HCT116 (cell line): ENCODE results near the gene LCN2. TPM values are rescaled to one million over a fixed set of nuclear protein-coding genes. Genes with fewer than 3 reads are reported as not detected.
A peak's percentile ranks its signal among the peaks of the same experiment; 100 is the strongest.
"Not testable (repeated sequence)": the region's sequence is repeated elsewhere in the genome, so short reads cannot be mapped to it uniquely, and the experiment has no call there.

Experiments
- ATAC-seq: fragments of 200-7000 bp; cut with Tn5 transposase; 2 replicates; pipeline ENCODE4 v1.9.1; 2020; ENCODE audit warnings: mild to moderate bottlenecking, moderate library complexity
- BruUV-seq: library from RNA; stranded (reverse); fragments of 400-500 nt; replicated peaks from 2 replicates; lab custom pipeline; 2021; lab: Mats Ljungman, UMichigan
- CTCF ChIA-PET: fragments of 300-600 bp; sonication (Branson Sonifier 250); formaldehyde crosslinking; loops from one replicate; lab custom pipeline; 2021; ENCODE audit warnings: antibody characterized with exemption; lab: Charles Lee
- POLR2A ChIA-PET: fragments of 300-600, 350-600 bp; sonication (Branson Sonifier 250); formaldehyde crosslinking; loops from one replicate; lab custom pipeline; 2021; ENCODE audit warnings: antibody characterized with exemption; lab: Charles Lee
- RAD21 ChIA-PET, 2 experiments: fragments of 300-600 bp; sonication (Branson Sonifier 250); formaldehyde crosslinking; loops; one replicate each; lab custom pipeline; 2023; ENCODE audit warnings: low total read pairs in 2 of 2; ENCODE audit not compliant: uncharacterized antibody in 2 of 2, unreplicated experiment in 2 of 2, low non-redundant PET in 1 of 2; lab: Charles Lee
- DNase-seq: peaks from one replicate; pipeline ENCODE4 v3.0.0-alpha.2; 2010; ENCODE audit warnings: low read depth, low spot score
- H2AFZ ChIP-seq: fragments of 200-600 bp; shearing (Covaris generic), sonication (generic); 2 replicates; pipeline ENCODE4 v1.6.1; 2017; ENCODE audit warnings: low read depth, mixed run types, mixed read lengths, antibody characterized with exemption, low read length; ENCODE audit not compliant: poor library complexity, severe bottlenecking
- H3K27ac ChIP-seq: 2 replicates; pipeline ENCODE4 v1.5.1; 2012; ENCODE audit warnings: low read depth, low read length
- H3K27me3 ChIP-seq: fragments of 200-600 bp; sonication (generic); 2 replicates; pipeline ENCODE4 v1.6.1; 2016; ENCODE audit warnings: mixed run types, low read length, mixed read lengths; ENCODE audit not compliant: insufficient read depth
- H3K36me3 ChIP-seq, 2 experiments: fragments of 200-500 bp in 1 of 2; fragments of 200-600 bp in 1 of 2; sonication (Bioruptor generic) in 1 of 2; sonication (generic) in 1 of 2; 2 replicates each; pipeline versions ENCODE4 v1.5.1 to v1.6.1; 2014 to 2016; ENCODE audit warnings: low read length in 2 of 2, inconsistent platforms in 1 of 2, mixed read lengths in 1 of 2, mixed run types in 1 of 2; ENCODE audit not compliant: insufficient read depth in 2 of 2, control insufficient read depth in 1 of 2
- H3K4me1 ChIP-seq, 2 experiments: fragments of 200-600 bp in 1 of 2; sonication (generic) in 1 of 2; 2 replicates each; pipeline versions ENCODE4 v1.5.1 to v1.6.1; 2012 to 2017; ENCODE audit warnings: low read length in 2 of 2, inconsistent platforms in 1 of 2, mild to moderate bottlenecking in 1 of 2, mixed read lengths in 1 of 2, mixed run types in 1 of 2, moderate library complexity in 1 of 2; ENCODE audit not compliant: insufficient read depth in 2 of 2, control insufficient read depth in 1 of 2
- H3K4me2 ChIP-seq: fragments of 200-600 bp; sonication (generic); 2 replicates; pipeline ENCODE4 v1.6.1; 2017; ENCODE audit warnings: mixed run types, low read length, mixed read lengths
- H3K4me3 ChIP-seq, 2 experiments: fragments of 200-600 bp in 1 of 2; sonication (generic) in 1 of 2; replicated peaks in 1 of 2; 2 replicates each; pipeline ENCODE4 v1.5.1; 2011 to 2016; ENCODE audit warnings: low read length in 2 of 2, control low read depth in 1 of 2, low read depth in 1 of 2, mild to moderate bottlenecking in 1 of 2, mixed read lengths in 1 of 2, mixed run types in 1 of 2
- H3K79me2 ChIP-seq: fragments of 200-600 bp; sonication (generic); 2 replicates; pipeline ENCODE4 v1.6.1; 2017; ENCODE audit warnings: mild to moderate bottlenecking, mixed run types, low read length, moderate library complexity, mixed read lengths; ENCODE audit not compliant: insufficient read depth
- H3K9ac ChIP-seq: fragments of 200-600 bp; sonication (generic); 2 replicates; pipeline ENCODE4 v1.6.1; 2016; ENCODE audit warnings: low read length, mixed read lengths
- H3K9me2 ChIP-seq: fragments of 200-600 bp; sonication (generic), shearing (Covaris generic); 2 replicates; pipeline ENCODE4 v1.6.1; 2017; ENCODE audit warnings: mixed run types, mild to moderate bottlenecking, moderate library complexity; ENCODE audit not compliant: insufficient read depth
- H3K9me3 ChIP-seq, 2 experiments: fragments of 200-500 bp in 1 of 2; fragments of 200-600 bp in 1 of 2; sonication (Bioruptor generic) in 1 of 2; sonication (generic) in 1 of 2; 2 replicates each; pipeline ENCODE4 v1.6.1; 2014 to 2017; ENCODE audit warnings: low read length in 2 of 2, mixed read lengths in 2 of 2, inconsistent platforms in 1 of 2, low read depth in 1 of 2, mild to moderate bottlenecking in 1 of 2, mixed run types in 1 of 2, moderate library complexity in 1 of 2; ENCODE audit not compliant: control insufficient read depth in 1 of 2, insufficient read depth in 1 of 2
- H4K20me1 ChIP-seq: fragments of 200-600 bp; sonication (generic), shearing (Covaris generic); 2 replicates; pipeline ENCODE4 v1.6.1; 2017; ENCODE audit warnings: mixed run types, mild to moderate bottlenecking, moderate library complexity; ENCODE audit not compliant: insufficient read depth
- CTCF ChIP-seq, 3 experiments: fragments of 200-600 bp in 1 of 3; sonication (generic) in 1 of 3; IDR thresholded peaks in 2 of 3; conservative IDR thresholded peaks in 1 of 3; 2 replicates each; pipeline ENCODE4 v1.5.1; 2012 to 2017; ENCODE audit warnings: low read depth in 2 of 3, low read length in 2 of 3, antibody characterized with exemption in 1 of 3, borderline replicate concordance in 1 of 3, control low read depth in 1 of 3, mild to moderate bottlenecking in 1 of 3, mixed read lengths in 1 of 3, mixed run types in 1 of 3, moderate library complexity in 1 of 3; ENCODE audit not compliant: insufficient read depth in 1 of 3
- EGR1 ChIP-seq: IDR thresholded peaks from 2 replicates; pipeline ENCODE4 v1.6.1; 2012; ENCODE audit warnings: low read depth
- ELF1 ChIP-seq: IDR thresholded peaks from 2 replicates; pipeline ENCODE4 v1.6.1; 2012; ENCODE audit warnings: low read depth, borderline replicate concordance
- EZH2 ChIP-seq: fragments of 200-600 bp; sonication (generic); IDR thresholded peaks from 2 replicates; pipeline ENCODE4 v1.6.1; 2017; ENCODE audit warnings: antibody characterized with exemption, mixed run types
- EZH2phosphoT487 ChIP-seq: fragments of 200-600 bp; IDR thresholded peaks from 2 replicates; pipeline ENCODE4 v1.6.1; 2018; ENCODE audit warnings: antibody characterized with exemption, borderline replicate concordance
- POLR2AphosphoS5 ChIP-seq: IDR thresholded peaks from 2 replicates; pipeline ENCODE4 v1.6.1; 2011; ENCODE audit warnings: mild to moderate bottlenecking, low read depth, low read length, moderate library complexity
- RAD21 ChIP-seq: IDR thresholded peaks from 2 replicates; pipeline ENCODE4 v1.6.1; 2012; ENCODE audit warnings: low read depth, mild to moderate bottlenecking
- SRF ChIP-seq: IDR thresholded peaks from 2 replicates; pipeline ENCODE4 v1.6.1; 2012; ENCODE audit warnings: low read depth
- ZFX ChIP-seq: fragments of 450-650 bp; IDR thresholded peaks from 2 replicates; pipeline ENCODE4 v1.6.1; 2017
- intact Hi-C: fragments of 100-400 bp; cut with micrococcal nuclease; formaldehyde crosslinking; loops from 2 replicates; pipeline ENCODE4 v1.10.0; 2022
- total RNA-seq: library from RNA; stranded (reverse); gene quantifications from one replicate; pipeline ENCODE4 v1.2.1, GENCODE V29; 2021; ENCODE audit not compliant: unreplicated experiment
- TF ChIP-seq, protein P1 (sequence below): IDR thresholded peaks from 2 replicates; pipeline ENCODE4 v1.6.1; 2012
- TF ChIP-seq, protein P2 (sequence below): IDR thresholded peaks from 2 replicates; pipeline ENCODE4 v1.6.1; 2012

The LCN2 gene
- total RNA-seq, 1 experiment from 2014 or later, result 9.2 TPM

- intact Hi-C loops, CTCF ChIA-PET, H4K20me1 ChIP-seq, H3K36me3 ChIP-seq, POLR2A ChIA-PET, H3K9me3 ChIP-seq, H3K27me3 ChIP-seq, ATAC-seq, BruUV-seq, H3K27ac ChIP-seq, H3K9me2 ChIP-seq, H3K4me3 ChIP-seq, DNase-seq, H3K79me2 ChIP-seq, H3K4me1 ChIP-seq, RAD21 ChIA-PET, H3K9ac ChIP-seq, H2AFZ ChIP-seq, H3K4me2 ChIP-seq: not testable (repeated sequence)
Observed at GRCh38 chr9:128135561-128135960, 13.7 kb upstream of the LCN2 start.

- Histone ChIP-seq H3K79me2 (no peaks in the 10 kb centered on the region), H3K9ac (no peak overlapping the region), H3K4me3 (no peak overlapping the region), H4K20me1 (no peaks in the 10 kb centered on the region), H3K27ac (no peak overlapping the region), H3K9me3 (peaks cover 0 to 4% of the 10 kb centered on the region in 2 experiments; a peak in 1 of 4 replicates), H3K9me2 (no peaks in the 10 kb centered on the region), H3K4me1 (peaks cover 0 to 4% of the 10 kb centered on the region in 2 experiments; a peak in 1 of 4 replicates), H2AFZ (no peak overlapping the region), H3K36me3 (no peaks in the 10 kb centered on the region), H3K27me3 (peaks cover 3% of the 10 kb centered on the region; the same call in 1 of the 2 replicates), H3K4me2 (no peak overlapping the region)
- no TSS peak for BruUV-seq
- CTCF ChIA-PET, result no interaction called here
- TF ChIP-seq RAD21, result no peak
- no peak for TF ChIP-seq ELF1
- no peak for TF ChIP-seq POLR2AphosphoS5
- TF ChIP-seq CTCF (IDR thresholded peaks at IDR 0.05 in 2 of 3, conservative IDR thresholded peaks at IDR 0.05 in 1 of 3; ENCODE audit: borderline replicate concordance in 1 of 3, insufficient read depth in 1 of 3, low read depth in 2 of 3, low read length in 2 of 3), result no peak
- TF ChIP-seq EZH2phosphoT487, result no peak
- TF ChIP-seq, protein P1, sequence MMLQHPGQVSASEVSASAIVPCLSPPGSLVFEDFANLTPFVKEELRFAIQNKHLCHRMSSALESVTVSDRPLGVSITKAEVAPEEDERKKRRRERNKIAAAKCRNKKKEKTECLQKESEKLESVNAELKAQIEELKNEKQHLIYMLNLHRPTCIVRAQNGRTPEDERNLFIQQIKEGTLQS, result no peak
- TF ChIP-seq, protein P2, sequence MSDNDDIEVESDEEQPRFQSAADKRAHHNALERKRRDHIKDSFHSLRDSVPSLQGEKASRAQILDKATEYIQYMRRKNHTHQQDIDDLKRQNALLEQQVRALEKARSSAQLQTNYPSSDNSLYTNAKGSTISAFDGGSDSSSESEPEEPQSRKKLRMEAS, result no peak
- no peak for TF ChIP-seq EGR1
- no peak for TF ChIP-seq ZFX
- no peak for TF ChIP-seq EZH2
- no peak for TF ChIP-seq SRF
- RAD21 ChIA-PET, result no interaction called here
- DNase-seq (no peak), ATAC-seq (peak; percentile 25; the same call in 1 of the 2 replicates)
- POLR2A ChIA-PET, result interaction anchor here (1.3 kb wide), 1 partner anchor 9 kb away, joined by 3 read pairs; no protein-coding TSS in a partner anchor
- intact Hi-C loops, result no loop called here
Observed at GRCh38 chr9:128136816-128137793, 12.1 kb upstream of the LCN2 start.
